HG02885 (cell line): ENCODE data around the gene ELOA2.
"Not testable (repeated sequence)": the region's sequence is repeated elsewhere in the genome, so short reads cannot be mapped to it uniquely, and the experiment has no call there.

Experiments
- ATAC-seq: cut with Tn5 transposase; IDR thresholded peaks from one replicate; pipeline ENCODE4 v1.9.1; 2021; ENCODE audit warnings: mild to moderate bottlenecking; ENCODE audit not compliant: unreplicated experiment, poor library complexity

Gene ELOA2

GRCh38 chr18:47035156-47035671 lies at the start of gene ELOA2:
ELOA2 (minus strand) TSS chr18:47035621; CDS start chr18:47035264, 357 bp downstream.
- ATAC-seq: no peak

- ATAC-seq: no peak
These were observed 46.2 kb upstream of the ELOA2 start for GRCh38 chr18:47081578-47081977.

GRCh38 chr18:47080872-47081271 lies 45.5 kb upstream of the ELOA2 start:
- no peak for ATAC-seq

GRCh38 chr18:47077111-47077510 lies 41.7 kb upstream of the ELOA2 start:
- no peak for ATAC-seq

- ATAC-seq: no peak
These were observed 39.9 kb upstream of the ELOA2 start for GRCh38 chr18:47075098-47075883.

GRCh38 chr18:47067648-47068047 lies 32.2 kb upstream of the ELOA2 start:
- ATAC-seq: no peak

- no peak for ATAC-seq
These were observed 27.7 kb upstream of the ELOA2 start for GRCh38 chr18:47063096-47063495.

GRCh38 chr18:47062471-47062870 lies 27.1 kb upstream of the ELOA2 start:
- ATAC-seq: no peak

- ATAC-seq: no peak
These were observed 18.9 kb upstream of the ELOA2 start for GRCh38 chr18:47054369-47054768.

GRCh38 chr18:47050468-47050867 lies 15.0 kb upstream of the ELOA2 start:
- peak; percentile 46 for ATAC-seq

- ATAC-seq: no peak
These were observed 5.6 kb upstream of the ELOA2 start for GRCh38 chr18:47040982-47041381.

GRCh38 chr18:47036927-47037578 lies 1.6 kb upstream of the ELOA2 start:
- ATAC-seq: peak; percentile 47

GRCh38 chr18:47036298-47036874 lies 965 bp upstream of the ELOA2 start:
- no peak for ATAC-seq

GRCh38 chr18:47034591-47034990 lies 830 bp downstream of the ELOA2 start:
- ATAC-seq: not testable (repeated sequence)

- ATAC-seq: no peak
These were observed 2.5 kb downstream of the ELOA2 start for GRCh38 chr18:47032945-47033344.

- not testable (repeated sequence) for ATAC-seq
These were observed 4.5 kb downstream of the ELOA2 start for GRCh38 chr18:47030887-47031286.

- not testable (repeated sequence) for ATAC-seq
These were observed 5.6 kb downstream of the ELOA2 start for GRCh38 chr18:47029684-47030353.

- ATAC-seq: not testable (repeated sequence)
These were observed 6.7 kb downstream of the ELOA2 start for GRCh38 chr18:47028738-47029137.

GRCh38 chr18:47025557-47026174 lies 9.8 kb downstream of the ELOA2 start:
- ATAC-seq: not testable (repeated sequence)
